ENCODE results near the gene ALPK3. TPM values are rescaled to one million over a fixed set of nuclear protein-coding genes. Genes with fewer than 3 reads are reported as not detected.

The ALPK3 gene
- total RNA-seq, 4 donors from 2014 or later: 19.1 to 34.4 (median 26.5) TPM

- TF ChIP-seq POLR2A (IDR thresholded peaks at IDR 0.05): no peak
- TF ChIP-seq CTCF (IDR thresholded peaks at IDR 0.05): no peak
- no peak for TF ChIP-seq POLR2AphosphoS5 (IDR thresholded peaks at IDR 0.05)
- no peak for TF ChIP-seq EP300 (IDR thresholded peaks at IDR 0.05)
- 80 to 85% methylated on average over 5 to 7 of the region's 17 CpGs for WGBS, 2 donors (ENCODE audit: low coverage in 1 of 2)
- Histone ChIP-seq H3K27ac (peak overlapping the region in 3 of 4 donors; percentile 71 to 86 (median 82)), H3K27me3 (no peaks in the 10 kb centered on the region), H3K9me3 (no peaks in the 10 kb centered on the region), H3K4me3 (no peak overlapping the region), H3K4me1 (peaks cover 3 to 43% (median 26%) of the 10 kb centered on the region in 3 donors), H3K36me3 (no peaks in the 10 kb centered on the region)
- no peak for ATAC-seq
These were observed 93.9 kb downstream of the ALPK3 start for GRCh38 chr15:84910928-84911623.

DNA sequence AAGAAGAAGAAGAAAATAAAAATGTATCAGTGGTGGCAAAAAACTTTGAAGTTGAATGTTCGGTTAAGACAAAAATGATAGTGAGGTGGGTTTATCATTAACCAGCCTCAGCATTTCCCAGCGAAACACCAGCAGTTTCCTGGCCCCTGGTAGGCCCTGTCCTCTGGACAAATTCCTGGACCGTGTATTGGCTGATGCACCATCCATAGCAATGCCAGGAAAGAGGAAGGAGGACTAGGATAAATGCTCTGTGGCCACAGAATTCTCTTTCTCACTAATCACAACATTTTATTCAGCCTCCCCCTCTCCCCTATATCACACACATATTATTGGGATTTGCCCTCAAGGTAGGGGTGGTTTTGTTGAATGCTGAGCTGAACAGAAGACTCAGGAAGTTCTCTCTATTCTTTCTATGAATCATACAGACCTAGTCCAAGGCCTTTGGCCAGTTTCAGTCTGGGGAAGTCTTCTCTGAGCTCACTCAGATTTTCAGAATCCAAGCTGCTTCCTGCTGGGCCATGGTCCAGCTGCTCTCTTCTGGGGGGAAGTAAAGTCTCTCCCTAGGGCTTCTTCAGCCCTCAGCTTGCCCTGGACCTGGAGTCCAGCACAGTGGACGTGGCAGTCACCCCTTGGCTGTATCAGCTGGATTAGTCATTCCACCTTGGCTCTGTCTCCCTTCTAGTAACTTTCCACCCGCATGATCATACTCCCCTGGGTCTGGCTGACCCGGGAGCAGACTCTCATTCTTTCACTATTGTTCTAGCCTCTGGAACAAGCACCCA lies 94.9 kb downstream of the ALPK3 start:
- Histone ChIP-seq H3K9me3 (no peaks in the 10 kb centered on the region), H3K4me1 (peaks cover 3 to 43% (median 26%) of the 10 kb centered on the region in 3 donors), H3K27me3 (no peaks in the 10 kb centered on the region), H3K36me3 (no peaks in the 10 kb centered on the region), H3K4me3 (no peak overlapping the region), H3K27ac (peak overlapping the region; percentile 58 to 86 (median 76))
- peak; percentile 97 for ATAC-seq
- WGBS, 2 donors (ENCODE audit: low coverage in 1 of 2): 23% methylated on average over 4 of the region's 6 CpGs; no CpG with 5 or more reads in 1 of the 2 donors
- TF ChIP-seq POLR2AphosphoS5 (IDR thresholded peaks at IDR 0.05) (peak; percentile 66), POLR2A (IDR thresholded peaks at IDR 0.05) (no peak), CTCF (IDR thresholded peaks at IDR 0.05) (no peak), EP300 (IDR thresholded peaks at IDR 0.05) (no peak)

GRCh38 chr15:84913360-84913723 lies 96.2 kb downstream of the ALPK3 start:
- WGBS, 2 donors (ENCODE audit: low coverage in 1 of 2): 40 to 67% methylated on average over 1 of the region's 2 CpGs
- H3K27me3 ChIP-seq: no peaks in the 10 kb centered on the region
- H3K36me3 ChIP-seq: no peaks in the 10 kb centered on the region
- H3K9me3 ChIP-seq: no peaks in the 10 kb centered on the region
- TF ChIP-seq EP300 (IDR thresholded peaks at IDR 0.05) (no peak), CTCF (IDR thresholded peaks at IDR 0.05) (no peak)
- H3K27ac ChIP-seq: peak overlapping the region in 3 of 4 donors; percentile 71 to 86 (median 82)
- no peak overlapping the region for H3K4me3 ChIP-seq
- H3K4me1 ChIP-seq: peaks cover 3 to 43% (median 26%) of the 10 kb centered on the region in 3 donors
- no peak for ATAC-seq

- WGBS, 2 donors (ENCODE audit: low coverage in 1 of 2): 83 to 100% methylated on average over 1 of the region's 5 CpGs
- Histone ChIP-seq H3K4me1 (peaks cover 3 to 43% (median 26%) of the 10 kb centered on the region in 3 donors), H3K36me3 (no peaks in the 10 kb centered on the region), H3K27ac (peak overlapping the region in 2 of 4 donors; percentile 17 to 74), H3K9me3 (no peaks in the 10 kb centered on the region), H3K27me3 (no peaks in the 10 kb centered on the region), H3K4me3 (no peak overlapping the region)
- TF ChIP-seq CTCF (IDR thresholded peaks at IDR 0.05) (no peak), POLR2A (IDR thresholded peaks at IDR 0.05) (no peak), POLR2AphosphoS5 (IDR thresholded peaks at IDR 0.05) (no peak), EP300 (IDR thresholded peaks at IDR 0.05) (no peak)
- ATAC-seq: no peak
These were observed 97.2 kb downstream of the ALPK3 start for GRCh38 chr15:84914351-84914750.

All from gastroesophageal sphincter (tissue), 4 donors.